ENCODE measurements around the gene CA6.

The CA6 gene

DNA sequence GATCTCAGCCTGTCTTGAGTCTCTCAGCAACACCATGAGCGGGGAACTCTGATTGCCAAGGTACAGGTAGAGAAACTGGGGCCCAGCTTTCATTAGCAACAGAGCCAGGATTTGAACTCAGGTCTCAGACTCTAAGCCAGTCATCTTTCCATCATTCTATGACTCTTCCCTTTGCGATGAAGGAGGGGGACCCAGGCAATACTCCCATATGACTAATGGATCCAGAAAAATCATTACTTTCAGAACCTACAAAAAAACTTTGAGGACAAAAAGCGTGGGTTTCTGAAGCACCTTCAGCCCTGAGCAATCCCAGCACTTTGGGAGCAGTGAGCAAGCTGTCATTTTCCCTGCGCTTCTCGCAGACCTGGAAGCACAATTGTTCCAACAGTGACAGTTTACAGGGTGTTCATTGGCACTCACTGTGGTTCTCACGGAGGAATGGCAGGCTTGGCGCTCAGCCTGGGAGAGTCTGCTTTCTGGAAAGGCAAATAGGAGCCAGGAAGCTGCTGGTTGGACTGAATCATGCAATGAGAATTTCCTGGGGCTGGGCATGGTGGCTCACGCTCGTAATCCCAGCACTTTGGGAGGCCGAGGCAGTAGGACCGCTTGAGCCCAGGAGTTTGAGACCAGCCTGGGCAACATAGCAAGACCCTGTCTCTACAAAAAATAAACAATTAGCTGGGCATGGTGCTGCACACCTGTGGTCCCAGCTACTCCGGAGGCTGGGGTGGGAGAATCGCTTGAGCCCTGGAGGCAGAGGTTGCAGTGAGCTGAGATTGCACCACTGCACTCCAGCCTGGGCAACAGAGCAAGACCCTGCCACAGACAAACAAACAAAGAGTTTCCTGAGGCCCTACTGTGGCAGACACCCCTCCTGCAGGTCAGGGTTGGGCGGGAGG lies 40.5 kb downstream of the CA6 start:
- TF ChIP-seq, protein P1, sequence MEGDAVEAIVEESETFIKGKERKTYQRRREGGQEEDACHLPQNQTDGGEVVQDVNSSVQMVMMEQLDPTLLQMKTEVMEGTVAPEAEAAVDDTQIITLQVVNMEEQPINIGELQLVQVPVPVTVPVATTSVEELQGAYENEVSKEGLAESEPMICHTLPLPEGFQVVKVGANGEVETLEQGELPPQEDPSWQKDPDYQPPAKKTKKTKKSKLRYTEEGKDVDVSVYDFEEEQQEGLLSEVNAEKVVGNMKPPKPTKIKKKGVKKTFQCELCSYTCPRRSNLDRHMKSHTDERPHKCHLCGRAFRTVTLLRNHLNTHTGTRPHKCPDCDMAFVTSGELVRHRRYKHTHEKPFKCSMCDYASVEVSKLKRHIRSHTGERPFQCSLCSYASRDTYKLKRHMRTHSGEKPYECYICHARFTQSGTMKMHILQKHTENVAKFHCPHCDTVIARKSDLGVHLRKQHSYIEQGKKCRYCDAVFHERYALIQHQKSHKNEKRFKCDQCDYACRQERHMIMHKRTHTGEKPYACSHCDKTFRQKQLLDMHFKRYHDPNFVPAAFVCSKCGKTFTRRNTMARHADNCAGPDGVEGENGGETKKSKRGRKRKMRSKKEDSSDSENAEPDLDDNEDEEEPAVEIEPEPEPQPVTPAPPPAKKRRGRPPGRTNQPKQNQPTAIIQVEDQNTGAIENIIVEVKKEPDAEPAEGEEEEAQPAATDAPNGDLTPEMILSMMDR (IDR thresholded peaks at IDR 0.05; ENCODE audit: borderline replicate concordance, insufficient read depth, low read depth, low read length), result no peak
- H3K4me3 ChIP-seq (ENCODE audit: low read depth, low read length), result no peak overlapping the region

DNA sequence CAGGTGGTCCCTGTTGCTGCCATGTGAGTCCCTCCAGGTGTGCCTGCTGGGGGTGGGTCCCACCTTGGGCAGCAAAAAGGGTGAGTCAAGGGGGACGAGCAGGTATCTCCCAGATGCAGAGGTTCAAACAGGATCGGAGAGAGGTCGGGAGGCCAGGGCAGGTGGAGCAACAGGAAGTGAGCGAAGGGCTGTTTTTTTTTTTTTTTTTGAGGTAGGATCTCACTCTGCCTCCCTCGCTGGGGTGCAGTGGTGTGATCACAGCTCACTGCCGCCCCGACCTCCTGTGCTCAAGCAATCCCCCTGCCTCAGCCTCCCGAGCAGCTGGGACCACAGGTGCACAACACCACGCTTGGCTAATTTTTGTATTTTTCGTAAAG lies 41.1 kb downstream of the CA6 start:
- H3K4me3 ChIP-seq (ENCODE audit: low read depth, low read length), result no peak overlapping the region
- TF ChIP-seq, protein P1 (IDR thresholded peaks at IDR 0.05; ENCODE audit: borderline replicate concordance, insufficient read depth, low read depth, low read length), result no peak

DNA sequence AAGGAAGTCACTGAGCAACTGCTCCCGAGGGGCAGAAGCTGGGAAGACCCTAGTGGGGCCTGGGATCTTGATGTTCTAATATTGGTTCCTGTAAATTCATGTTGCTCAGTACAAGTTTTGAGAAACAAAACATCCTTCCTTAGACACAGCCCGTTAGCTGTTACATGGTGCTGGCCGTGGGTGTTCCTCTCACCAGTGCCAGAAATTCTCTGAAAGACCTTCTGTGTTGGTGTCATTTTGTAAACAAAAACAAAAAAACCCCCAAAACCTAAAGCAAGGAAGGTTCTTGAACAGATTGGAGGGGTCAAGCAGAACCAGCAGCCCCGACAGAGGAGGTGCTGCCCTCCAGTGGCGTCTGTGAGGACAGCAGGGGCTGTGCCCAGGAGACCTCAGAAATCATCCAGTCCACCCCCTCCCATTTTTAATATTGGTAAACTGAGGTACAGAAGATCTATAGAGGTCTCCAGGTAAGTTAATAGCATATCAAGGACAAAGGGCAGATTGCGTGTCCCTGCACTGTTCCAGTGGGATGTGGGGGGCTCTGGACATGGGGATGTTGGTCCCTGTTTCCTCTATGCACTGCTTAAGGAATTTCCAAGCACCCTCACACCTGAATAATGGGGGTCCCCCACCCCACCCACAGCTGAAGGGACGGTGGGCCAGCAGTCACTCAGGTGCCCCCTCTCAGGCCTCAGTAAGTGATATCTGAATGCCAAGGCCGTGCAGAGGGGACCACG lies 42.4 kb downstream of the CA6 start:
- TF ChIP-seq, protein P1 (IDR thresholded peaks at IDR 0.05; ENCODE audit: borderline replicate concordance, insufficient read depth, low read depth, low read length), result peak; percentile 89
- H3K4me3 ChIP-seq (ENCODE audit: low read depth, low read length), result no peak overlapping the region

DNA sequence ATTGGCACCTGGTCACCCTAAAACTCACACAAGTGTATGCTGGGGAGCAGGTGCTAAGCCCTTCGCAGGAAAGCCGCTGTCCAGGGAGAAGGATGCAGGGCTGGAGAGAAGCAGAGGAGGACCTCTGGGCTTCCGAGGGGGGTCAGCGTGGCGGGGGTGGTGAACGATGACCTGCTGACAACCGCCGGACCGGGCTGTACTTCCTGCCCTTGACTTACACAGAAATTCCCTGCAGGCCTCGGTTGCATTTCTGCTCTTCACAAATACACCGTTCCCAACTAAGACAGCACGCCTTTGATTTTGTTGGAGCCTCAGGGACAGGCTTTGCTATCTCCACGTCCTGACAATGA lies 42.9 kb downstream of the CA6 start:
- H3K4me3 ChIP-seq (ENCODE audit: low read depth, low read length), result no peak overlapping the region
- TF ChIP-seq, protein P1 (IDR thresholded peaks at IDR 0.05; ENCODE audit: borderline replicate concordance, insufficient read depth, low read depth, low read length), result no peak

DNA sequence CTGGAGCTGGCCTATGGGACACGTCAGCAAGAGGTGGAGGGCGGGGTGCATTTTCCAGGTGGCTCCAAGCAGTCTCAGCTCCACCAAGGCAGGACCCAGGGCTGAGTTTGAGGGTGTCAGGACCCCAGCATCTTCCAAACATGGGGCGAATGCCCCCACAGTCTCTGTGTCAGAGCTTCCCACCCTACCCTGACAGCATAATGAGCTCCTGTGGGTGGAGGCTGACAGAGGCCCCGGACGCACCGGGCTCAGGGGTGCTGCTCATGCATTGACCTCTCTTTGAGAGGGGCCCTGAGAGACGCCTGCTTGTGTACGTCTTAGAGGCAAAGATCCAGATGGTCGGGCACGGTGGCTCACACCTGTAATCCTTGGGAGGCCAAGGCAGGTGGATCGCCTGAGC lies 43.4 kb downstream of the CA6 start:
- TF ChIP-seq, protein P1 (IDR thresholded peaks at IDR 0.05; ENCODE audit: borderline replicate concordance, insufficient read depth, low read depth, low read length), result no peak
- no peak overlapping the region for H3K4me3 ChIP-seq (ENCODE audit: low read depth, low read length)

DNA sequence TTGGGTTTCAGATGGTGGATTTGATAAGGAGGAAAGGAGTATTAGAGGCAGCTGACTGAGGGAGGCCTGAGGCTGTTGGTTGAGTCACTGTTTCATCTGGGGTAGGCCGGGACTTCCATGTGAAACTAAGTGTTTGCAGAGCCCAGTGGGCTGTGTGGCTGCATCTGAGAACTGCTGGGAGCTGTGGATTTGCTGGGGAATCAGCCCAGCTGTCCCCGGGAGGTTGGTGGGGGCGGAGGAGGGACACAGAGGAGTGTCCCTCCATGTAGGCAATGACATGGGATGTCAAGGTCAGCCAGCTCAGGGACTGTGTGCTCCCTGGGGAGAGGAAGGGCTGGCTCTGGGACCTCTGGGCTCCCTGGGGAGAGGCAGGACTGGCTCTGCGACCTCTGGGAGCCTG lies 44.2 kb downstream of the CA6 start:
- no peak overlapping the region for H3K4me3 ChIP-seq (ENCODE audit: low read depth, low read length)
- TF ChIP-seq, protein P1 (IDR thresholded peaks at IDR 0.05; ENCODE audit: borderline replicate concordance, insufficient read depth, low read depth, low read length), result no peak

All from GM12875 (cell line).